Astrocyte (in vitro differentiated cells and primary cell): ENCODE measurements around the gene RELN. TPM values are rescaled to one million over a fixed set of nuclear protein-coding genes. Genes with fewer than 3 reads are reported as not detected.

Experiments used
- DNase-seq: peaks from one replicate; pipeline ENCODE4 v3.0.0-alpha.2; 2010; ENCODE audit warnings: low read depth
- FAIRE-seq: peaks from 2 replicates; lab custom pipeline; 2011; peaks lifted over from hg19 to GRCh38; lab: Jason Lieb, UNC
- H2AFZ ChIP-seq: 2 replicates; pipeline ENCODE4 v1.6.0; 2012; ENCODE audit warnings: low read depth, low read length, inconsistent platforms
- H3K27ac ChIP-seq: 2 replicates; pipeline ENCODE4 v1.5.1; 2011; ENCODE audit warnings: low read depth, low read length, inconsistent platforms
- H3K27me3 ChIP-seq: 2 replicates; pipeline ENCODE4 v1.6.0; 2011; ENCODE audit warnings: low read length, inconsistent platforms; ENCODE audit not compliant: insufficient read depth
- H3K36me3 ChIP-seq: 2 replicates; pipeline ENCODE4 v1.5.1; 2011; ENCODE audit warnings: low read length, inconsistent platforms; ENCODE audit not compliant: insufficient read depth
- H3K4me1 ChIP-seq: 2 replicates; pipeline ENCODE4 v1.5.1; 2011; ENCODE audit warnings: low read length, inconsistent platforms; ENCODE audit not compliant: insufficient read depth
- H3K4me2 ChIP-seq: 2 replicates; pipeline ENCODE4 v1.6.0; 2012; ENCODE audit warnings: low read length, inconsistent platforms
- H3K4me3 ChIP-seq: 2 replicates; pipeline ENCODE4 v1.5.1; 2011; ENCODE audit warnings: low read depth, mild to moderate bottlenecking, low read length, inconsistent platforms; ENCODE audit not compliant: insufficient read depth
- H3K79me2 ChIP-seq: 2 replicates; pipeline ENCODE4 v1.6.0; 2012; ENCODE audit warnings: mild to moderate bottlenecking, low read length, inconsistent platforms; ENCODE audit not compliant: insufficient read depth
- H3K9ac ChIP-seq: 2 replicates; pipeline ENCODE4 v1.6.0; 2012; ENCODE audit warnings: mild to moderate bottlenecking, low read length, inconsistent platforms
- H3K9me3 ChIP-seq: 2 replicates; pipeline ENCODE4 v1.5.1; 2012; ENCODE audit warnings: low read depth, mild to moderate bottlenecking, low read length, inconsistent platforms; ENCODE audit not compliant: insufficient read depth
- H4K20me1 ChIP-seq: 2 replicates; pipeline ENCODE4 v1.6.0; 2012; ENCODE audit warnings: low read length, inconsistent platforms; ENCODE audit not compliant: insufficient read depth
- H3K27ac Mint-ChIP-seq: one replicate; pipeline ENCODE4 v1.8.0; 2021; ENCODE audit warnings: mild to moderate bottlenecking, mixed read lengths; ENCODE audit not compliant: unreplicated experiment
- H3K27me3 Mint-ChIP-seq: one replicate; pipeline ENCODE4 v1.8.0; 2021; ENCODE audit warnings: low read depth, mixed read lengths; ENCODE audit not compliant: unreplicated experiment
- H3K36me3 Mint-ChIP-seq: one replicate; pipeline ENCODE4 v1.8.0; 2021; ENCODE audit warnings: low read depth, mixed read lengths; ENCODE audit not compliant: unreplicated experiment
- H3K4me1 Mint-ChIP-seq: one replicate; pipeline ENCODE4 v1.8.0; 2021; ENCODE audit warnings: low read depth, mixed read lengths; ENCODE audit not compliant: unreplicated experiment
- H3K4me3 Mint-ChIP-seq: one replicate; pipeline ENCODE4 v1.8.0; 2021; ENCODE audit warnings: mild to moderate bottlenecking, moderate library complexity, mixed read lengths; ENCODE audit not compliant: unreplicated experiment
- H3K9me3 Mint-ChIP-seq: one replicate; pipeline ENCODE4 v1.8.0; 2021; ENCODE audit warnings: mild to moderate bottlenecking, mixed read lengths; ENCODE audit not compliant: unreplicated experiment
- CTCF ChIP-seq: IDR thresholded peaks from 2 replicates; pipeline ENCODE4 v1.5.1; 2011; ENCODE audit warnings: low read depth, mild to moderate bottlenecking, inconsistent platforms, low read length, moderate library complexity; ENCODE audit not compliant: insufficient read depth
- EZH2 ChIP-seq: IDR thresholded peaks from 2 replicates; pipeline ENCODE4 v1.6.1; 2012; ENCODE audit warnings: mild to moderate bottlenecking, low read length, inconsistent platforms; ENCODE audit not compliant: insufficient read depth
- total RNA-seq: library from RNA; stranded (reverse); gene quantifications from 2 replicates; pipeline ENCODE4 v1.2.1, GENCODE V29; 2021

The RELN gene
- total RNA-seq, 1 donor from 2014 or later: 0.98 TPM

- FAIRE-seq: peak; percentile 49
- Histone ChIP-seq H3K27me3 (no peaks in the 10 kb centered on the region), H3K27ac (no peak overlapping the region), H4K20me1 (no peaks in the 10 kb centered on the region), H3K4me2 (no peak overlapping the region), H2AFZ (no peak overlapping the region), H3K4me3 (no peak overlapping the region), H3K9ac (no peak overlapping the region), H3K4me1 (peaks cover 5% of the 10 kb centered on the region), H3K36me3 (no peaks in the 10 kb centered on the region), H3K9me3 (no peaks in the 10 kb centered on the region), H3K79me2 (no peaks in the 10 kb centered on the region)
- no peaks in the 10 kb centered on the region for H3K27me3 Mint-ChIP-seq
- peaks cover 3% of the 10 kb centered on the region for H3K4me1 Mint-ChIP-seq
- DNase-seq: peak; percentile 71
- peaks cover 2% of the 10 kb centered on the region for H3K9me3 Mint-ChIP-seq
- H3K27ac Mint-ChIP-seq: no peak overlapping the region
- TF ChIP-seq CTCF (no peak), EZH2 (no peak)
- H3K4me3 Mint-ChIP-seq: no peak overlapping the region
- H3K36me3 Mint-ChIP-seq: no peaks in the 10 kb centered on the region
These were observed 254.1 kb downstream of the RELN start for GRCh38 chr7:103735377-103735776.

GRCh38 chr7:103731169-103731568 lies 258.3 kb downstream of the RELN start:
- Histone ChIP-seq H3K9me3 (no peaks in the 10 kb centered on the region), H3K4me2 (no peak overlapping the region), H3K9ac (no peak overlapping the region), H3K4me1 (peaks cover 5% of the 10 kb centered on the region), H3K79me2 (no peaks in the 10 kb centered on the region), H4K20me1 (no peaks in the 10 kb centered on the region), H2AFZ (no peak overlapping the region), H3K36me3 (no peaks in the 10 kb centered on the region), H3K27me3 (no peaks in the 10 kb centered on the region), H3K4me3 (no peak overlapping the region), H3K27ac (no peak overlapping the region)
- no peaks in the 10 kb centered on the region for H3K36me3 Mint-ChIP-seq
- H3K27me3 Mint-ChIP-seq: no peaks in the 10 kb centered on the region
- no peaks in the 10 kb centered on the region for H3K9me3 Mint-ChIP-seq
- no peak overlapping the region for H3K4me3 Mint-ChIP-seq
- FAIRE-seq (no peak), DNase-seq (no peak)
- TF ChIP-seq CTCF (no peak), EZH2 (no peak)
- H3K4me1 Mint-ChIP-seq: peaks cover 7% of the 10 kb centered on the region
- no peak overlapping the region for H3K27ac Mint-ChIP-seq

DNA sequence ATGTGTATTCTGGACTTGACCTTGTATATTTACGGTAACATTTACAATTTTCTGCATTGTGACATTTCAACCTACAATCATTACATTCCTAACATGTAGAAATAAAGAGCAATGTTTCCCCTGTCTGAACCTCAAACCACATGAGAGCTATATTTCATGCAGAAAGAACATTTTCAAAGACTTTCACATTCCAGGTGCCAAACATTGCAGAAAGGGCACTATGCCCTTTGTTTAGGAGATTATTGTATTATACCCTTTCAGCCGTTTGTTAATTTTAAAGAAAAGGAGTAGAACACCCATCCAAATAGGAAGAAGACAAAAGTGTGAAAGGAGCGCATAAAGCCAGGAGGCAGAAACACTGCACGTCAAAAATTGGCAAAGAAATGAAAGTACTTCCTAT lies 260.4 kb downstream of the RELN start:
- TF ChIP-seq EZH2 (no peak), CTCF (no peak)
- FAIRE-seq (no peak), DNase-seq (no peak)
- H3K4me1 ChIP-seq: no peaks in the 10 kb centered on the region
- no peak overlapping the region for H3K27ac ChIP-seq
- no peak overlapping the region for H2AFZ ChIP-seq
- no peaks in the 10 kb centered on the region for H3K9me3 Mint-ChIP-seq
- no peaks in the 10 kb centered on the region for H3K9me3 ChIP-seq
- H3K4me2 ChIP-seq: no peak overlapping the region
- no peak overlapping the region for H3K9ac ChIP-seq
- no peaks in the 10 kb centered on the region for H3K36me3 ChIP-seq
- no peaks in the 10 kb centered on the region for H3K27me3 Mint-ChIP-seq
- H3K4me1 Mint-ChIP-seq: peaks cover 4% of the 10 kb centered on the region
- H3K4me3 ChIP-seq: no peak overlapping the region
- H3K36me3 Mint-ChIP-seq: no peaks in the 10 kb centered on the region
- H3K27me3 ChIP-seq: no peaks in the 10 kb centered on the region
- no peaks in the 10 kb centered on the region for H4K20me1 ChIP-seq
- no peak overlapping the region for H3K27ac Mint-ChIP-seq
- no peak overlapping the region for H3K4me3 Mint-ChIP-seq
- H3K79me2 ChIP-seq: no peaks in the 10 kb centered on the region
